Measurements from ENCODE around the gene GOLGB1. TPM values are rescaled to one million over a fixed set of nuclear protein-coding genes. Genes with fewer than 3 reads are reported as not detected.

Gene GOLGB1
- total and polyA plus RNA-seq, 10 of the 15 experiments (the other 5 are each of a cell fraction or from before 2014, with no cell fraction given) = 7.4 to 34.5 (median 21.8) TPM

- FAIRE-seq (no peak), ATAC-seq (no peak), DNase-seq (ENCODE audit: low read depth, low spot score) (no peak)
- H3K4me2 ChIP-seq (ENCODE audit: control insufficient read depth, insufficient read depth) = no peak overlapping the region
- no peaks in the 10 kb centered on the region for H3K79me2 ChIP-seq (ENCODE audit: control insufficient read depth, insufficient read depth, low read length)
- no peak overlapping the region for H3K27ac ChIP-seq (ENCODE audit: control insufficient read depth, insufficient read depth)
- TF ChIP-seq PBX3 (IDR thresholded peaks at IDR 0.05; ENCODE audit: insufficient replicate concordance, low read depth, low read length) = no peak
- TF ChIP-seq IKZF2 (IDR thresholded peaks at IDR 0.05) = no peak
- no peak for TF ChIP-seq HDAC2 (IDR thresholded peaks at IDR 0.05)
- no peak for TF ChIP-seq CHD4 (IDR thresholded peaks at IDR 0.05)
- TF ChIP-seq CHD2 (IDR thresholded peaks at IDR 0.05; ENCODE audit: borderline replicate concordance, low read depth, low read length) = no peak
- no peak for TF ChIP-seq EGR1 (IDR thresholded peaks at IDR 0.05; ENCODE audit: borderline replicate concordance in 1 of 2, low read depth in 2 of 2, low read length in 2 of 2)
- no peak for TF ChIP-seq POLR2A (IDR thresholded peaks at IDR 0.05; ENCODE audit: low read depth, low read length)
- H4K20me1 ChIP-seq (ENCODE audit: control insufficient read depth, insufficient read depth) = no peaks in the 10 kb centered on the region
- WGBS (ENCODE audit: insufficient coverage, insufficient replicate concordance, low lambda C conversion rate, missing lambda C conversion rate) = 100% methylated on average over 1 of the region's 1 CpG
- in situ Hi-C loops (cut with MboI) = no loop called here
- H3K9ac ChIP-seq (ENCODE audit: control insufficient read depth, insufficient read depth, low read length) = no peak overlapping the region
- H3K4me3 ChIP-seq = no peak overlapping the region
- BruUV-seq (replicated peaks) = no TSS peak
- H3K36me3 ChIP-seq (ENCODE audit: control insufficient read depth in 2 of 2, insufficient read depth in 2 of 2, low read length in 1 of 2) = peaks cover 0 to 20% of the 10 kb centered on the region in 2 experiments
- ChIA-PET RAD21 (ENCODE audit: unreplicated experiment) (interaction anchor here (1.2 kb wide), 1 partner anchor 9 kb away, joined by 3 read pairs; no protein-coding TSS in a partner anchor), SMC1A (ENCODE audit: uncharacterized antibody, unreplicated experiment) (interaction anchor here (0.5 to 4.0 kb wide), 10 partner anchors 11 to 208 kb away, joined by 3 to 30 read pairs (median 3); partner anchors contain the start of gene HCLS1), POLR2A (interaction anchor here (0.6 kb wide), 1 partner anchor 18 kb away, joined by 3 read pairs; no protein-coding TSS in a partner anchor), CTCF (interaction anchor here (1.1 to 1.2 kb wide), 2 partner anchors 9 to 17 kb away, joined by 3 read pairs; no protein-coding TSS in a partner anchor)
- H3K4me1 ChIP-seq (ENCODE audit: control insufficient read depth, insufficient read depth, low read length) = no peaks in the 10 kb centered on the region
- intact Hi-C loops (cut with micrococcal nuclease; ENCODE audit: unreplicated experiment) = no loop called here
- H2AFZ ChIP-seq (ENCODE audit: control insufficient read depth, low read depth, low read length) = no peak overlapping the region
- H3K27me3 ChIP-seq (replicated peaks in 1 of 2; ENCODE audit: control insufficient read depth in 2 of 2, insufficient read depth in 2 of 2, low read length in 1 of 2) = no peaks in the 10 kb centered on the region
- H3K9me3 ChIP-seq (replicated peaks; ENCODE audit: control insufficient read depth, insufficient read depth, low read length) = no peaks in the 10 kb centered on the region; the same call in 2 of the 3 replicates
These were observed 67.7 kb downstream of the GOLGB1 start for GRCh38 chr3:121681792-121682191.

Data from GM12878 (cell line).